Mesodermal cell (in vitro differentiated cells): ENCODE measurements around the gene VPS36.
"Not testable (repeated sequence)": the region's sequence is repeated elsewhere in the genome, so short reads cannot be mapped to it uniquely, and the experiment has no call there.

Source experiments
- H3K27ac ChIP-seq: 2 replicates; pipeline ENCODE4 v1.7.0; 2013; ENCODE audit warnings: mild to moderate bottlenecking, low read depth, low read length, moderate library complexity; ENCODE audit not compliant: severe bottlenecking
- H3K36me3 ChIP-seq: 2 replicates; pipeline ENCODE4 v1.7.1; 2013; ENCODE audit warnings: mild to moderate bottlenecking, low read length, moderate library complexity; ENCODE audit not compliant: control insufficient read depth, insufficient read depth
- H3K4me1 ChIP-seq: one replicate; pipeline ENCODE4 v1.7.1; 2013; ENCODE audit warnings: mild to moderate bottlenecking, low read length; ENCODE audit not compliant: insufficient read depth, control insufficient read depth, poor library complexity, severe bottlenecking
- H3K4me3 ChIP-seq: 2 replicates; pipeline ENCODE4 v1.7.0; 2013; ENCODE audit warnings: low read length, control low read depth, mild to moderate bottlenecking; ENCODE audit not compliant: insufficient read depth, poor library complexity, severe bottlenecking; ENCODE audit errors: extremely low read depth
- H3K9me3 ChIP-seq: 2 replicates; pipeline ENCODE4 v1.7.1; 2013; ENCODE audit warnings: mild to moderate bottlenecking, low read length, moderate library complexity; ENCODE audit not compliant: control insufficient read depth
- WGBS, 2 experiments: methylation state at CpG; one replicate each; pipeline ENCODE4 v1.1.5; 2013; ENCODE audit warnings: missing lambda C conversion rate in 2 of 2; ENCODE audit not compliant: insufficient coverage in 2 of 2; 5-methylcytosine and 5-hydroxymethylcytosine counted together

VPS36 gene

DNA sequence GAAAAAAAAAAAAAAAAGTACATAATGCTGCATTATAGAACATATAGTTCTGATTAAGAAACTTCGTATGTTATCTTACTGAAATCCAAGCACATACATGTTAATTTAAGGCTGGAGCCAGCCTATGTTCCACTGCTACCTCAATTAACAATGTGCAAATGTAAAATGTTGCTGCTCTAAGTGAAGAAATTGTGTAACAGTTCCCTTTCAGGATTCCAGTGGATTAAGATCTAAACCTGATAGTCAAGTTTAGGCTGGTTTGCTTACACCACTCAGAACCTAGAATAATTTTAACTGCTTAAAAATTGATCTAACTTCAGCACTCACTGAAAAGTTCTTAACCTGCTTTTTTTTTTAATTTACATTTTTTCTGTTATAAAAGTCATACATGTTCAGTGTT is 4.2 kb downstream of the VPS36 start:
- no peaks in the 10 kb centered on the region for H3K9me3 ChIP-seq
- H3K4me1 ChIP-seq = peaks cover 5% of the 10 kb centered on the region
- H3K4me3 ChIP-seq = no peak overlapping the region
- no peak overlapping the region for H3K27ac ChIP-seq
- no CpG with 5 or more reads among the region's 1 CpG for WGBS, 2 experiments
- H3K36me3 ChIP-seq = peaks cover 30% of the 10 kb centered on the region

DNA sequence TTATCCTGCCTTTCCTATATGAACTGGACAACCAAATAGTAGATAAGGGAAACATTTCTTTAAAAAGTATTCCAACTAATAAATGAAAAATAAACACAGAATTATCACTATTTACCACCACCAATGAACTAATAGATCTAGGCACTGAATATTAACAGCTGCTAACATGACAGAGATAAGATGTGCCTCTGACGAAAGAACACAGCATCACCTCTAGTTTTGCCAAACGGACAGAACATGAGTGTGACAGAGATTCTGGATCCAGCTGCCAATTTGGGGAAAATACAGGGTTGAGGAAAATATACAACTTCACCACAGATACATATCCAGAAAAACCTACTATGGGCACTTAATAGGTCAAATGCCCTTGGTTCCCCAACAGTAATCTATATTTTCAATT is 18.0 kb downstream of the VPS36 start:
- WGBS, 2 experiments = no CpG with 5 or more reads among the region's 2 CpGs
- Histone ChIP-seq H3K9me3 (no peaks in the 10 kb centered on the region), H3K4me1 (peaks cover 5% of the 10 kb centered on the region), H3K4me3 (no peak overlapping the region), H3K36me3 (peaks cover 51% of the 10 kb centered on the region), H3K27ac (no peak overlapping the region)

DNA sequence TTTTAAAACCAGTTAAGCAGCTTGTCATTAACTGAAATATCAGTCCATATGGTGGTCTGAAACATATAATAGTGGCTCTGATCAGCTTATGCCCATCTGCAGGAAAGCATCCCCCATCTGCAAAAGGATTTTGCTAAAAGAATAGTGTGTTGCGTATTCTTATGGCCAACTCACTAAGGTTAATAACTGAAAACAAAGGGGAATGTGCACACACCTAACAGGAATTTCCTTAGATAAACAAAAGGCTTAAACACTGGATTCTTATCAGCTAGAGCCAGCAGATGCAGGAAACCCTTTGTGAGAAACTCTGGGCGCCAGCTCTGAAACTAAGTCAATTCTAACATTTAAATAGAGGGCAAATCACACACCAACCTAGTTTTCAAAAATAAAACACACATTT is 22.1 kb downstream of the VPS36 start:
- Histone ChIP-seq H3K27ac (peak overlapping the region; percentile 48), H3K4me3 (no peak overlapping the region), H3K9me3 (no peaks in the 10 kb centered on the region), H3K4me1 (peaks cover 5% of the 10 kb centered on the region), H3K36me3 (peaks cover 58% of the 10 kb centered on the region)
- 92% methylated on average over 2 of the region's 2 CpGs; no CpG with 5 or more reads in 1 of the 2 experiments for WGBS, 2 experiments

DNA sequence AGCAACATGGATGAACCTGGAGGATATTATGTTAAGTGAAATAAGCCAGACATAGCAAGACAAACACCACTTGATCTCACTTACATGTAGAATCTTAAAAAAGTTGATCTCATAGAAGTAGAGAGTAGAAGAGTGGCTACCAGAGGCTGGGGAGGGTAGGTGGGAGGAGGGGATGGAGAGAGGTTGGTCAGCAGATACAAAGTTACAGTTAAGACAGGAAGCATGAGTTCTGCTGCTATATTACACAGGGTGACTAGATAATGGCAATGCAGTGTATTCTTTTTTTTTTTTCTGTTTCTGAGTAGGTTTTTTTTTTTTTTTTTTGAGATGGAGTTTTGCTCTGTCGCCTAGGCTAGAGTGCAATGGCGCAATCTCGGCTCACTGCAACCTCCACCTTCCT is 29.2 kb downstream of the VPS36 start:
- Histone ChIP-seq H3K4me1 (no peaks in the 10 kb centered on the region), H3K36me3 (peaks cover 57% of the 10 kb centered on the region), H3K9me3 (no peaks in the 10 kb centered on the region), H3K27ac (no peak overlapping the region), H3K4me3 (no peak overlapping the region)
- WGBS, 2 experiments = no CpG with 5 or more reads among the region's 3 CpGs

DNA sequence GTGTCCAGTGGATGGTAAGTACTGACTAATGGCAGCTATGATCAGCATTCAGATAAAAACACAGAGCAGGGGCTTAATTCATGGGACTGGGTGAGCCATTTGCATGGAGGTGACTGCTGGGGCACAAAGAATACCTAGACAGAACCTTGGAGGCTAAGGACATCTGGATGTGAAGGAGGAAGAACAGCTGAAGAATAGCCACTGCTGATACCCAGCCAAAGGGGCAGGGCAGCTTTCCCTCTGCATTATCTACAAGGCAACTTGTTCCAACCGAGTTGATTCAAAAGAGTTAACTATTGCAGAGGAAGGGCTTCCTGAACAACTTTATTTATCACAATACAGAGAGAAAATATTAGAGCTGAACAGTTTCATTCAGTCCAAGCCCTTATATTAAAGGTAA is 31.4 kb downstream of the VPS36 start:
- Histone ChIP-seq H3K36me3 (peaks cover 58% of the 10 kb centered on the region), H3K4me1 (peaks cover 9% of the 10 kb centered on the region), H3K9me3 (no peaks in the 10 kb centered on the region), H3K4me3 (no peak overlapping the region), H3K27ac (no peak overlapping the region)
- WGBS, 2 experiments = 100% methylated on average over 1 of the region's 1 CpG; no CpG with 5 or more reads in 1 of the 2 experiments

DNA sequence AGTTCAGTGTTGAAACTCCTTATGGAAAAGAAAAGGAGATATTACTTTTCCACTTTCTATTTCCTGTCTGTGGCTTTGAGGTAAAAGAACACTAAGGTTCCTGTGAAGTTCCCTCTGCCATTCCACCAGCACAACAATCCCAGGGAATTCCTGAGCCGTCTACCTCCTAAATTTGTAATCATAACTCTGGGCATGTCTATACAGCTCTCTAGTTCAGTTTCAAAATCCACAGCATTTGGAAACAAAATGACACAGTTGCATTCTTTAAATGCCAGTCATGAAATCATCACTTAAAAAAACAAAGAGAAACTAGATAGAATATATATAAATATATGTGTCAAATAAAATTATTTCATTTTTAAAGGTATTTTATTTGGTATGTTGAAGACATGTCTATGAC is 35.5 kb downstream of the VPS36 start:
- Histone ChIP-seq H3K9me3 (no peaks in the 10 kb centered on the region), H3K4me3 (no peak overlapping the region), H3K4me1 (peaks cover 9% of the 10 kb centered on the region), H3K27ac (no peak overlapping the region), H3K36me3 (peaks cover 47% of the 10 kb centered on the region)
- WGBS, 2 experiments = 100% methylated on average over 1 of the region's 1 CpG; no CpG with 5 or more reads in 1 of the 2 experiments

DNA sequence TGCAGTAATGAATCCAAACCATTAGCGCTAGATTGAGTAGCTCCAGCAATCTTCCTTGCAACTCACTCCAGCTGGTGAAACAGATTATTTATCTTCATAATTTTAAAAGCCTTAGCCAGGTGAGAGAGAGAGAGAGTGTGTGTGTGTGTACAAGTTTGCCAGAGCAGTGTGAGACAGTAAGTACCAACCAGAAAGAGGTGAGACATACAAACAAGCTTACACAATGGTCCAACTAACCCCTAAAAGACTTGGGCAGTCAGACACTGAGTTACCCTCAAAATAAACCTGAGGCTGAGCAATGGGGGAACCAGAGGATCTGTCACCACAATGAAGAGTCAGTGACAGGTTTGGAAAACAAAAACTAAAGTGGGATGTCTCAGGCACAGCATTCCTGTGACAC is 36.4 kb downstream of the VPS36 start:
- H3K27ac ChIP-seq = no peak overlapping the region
- H3K36me3 ChIP-seq = peaks cover 47% of the 10 kb centered on the region
- no CpG with 5 or more reads among the region's 1 CpG for WGBS, 2 experiments

DNA sequence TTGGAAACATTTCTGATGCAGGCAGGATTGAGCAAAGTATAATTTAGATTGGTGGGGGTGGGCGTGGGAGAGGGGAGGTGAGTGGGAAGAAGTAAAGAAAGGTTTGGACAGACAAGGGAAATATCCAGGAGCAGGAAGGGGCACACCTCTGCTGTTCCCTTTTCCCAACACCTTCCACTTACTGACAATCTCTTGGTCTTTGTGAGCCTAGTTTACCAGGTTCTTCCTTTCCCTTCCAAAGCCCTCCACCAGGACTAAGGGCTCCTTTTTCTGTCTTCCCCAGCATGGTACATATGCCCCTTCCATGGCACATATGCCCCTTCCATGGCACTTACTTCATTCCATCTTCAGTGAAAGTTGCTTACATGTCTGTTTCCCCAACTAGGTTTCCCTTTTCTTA is 38.3 kb downstream of the VPS36 start:
- Histone ChIP-seq H3K27ac (no peak overlapping the region), H3K4me3 (no peak overlapping the region), H3K4me1 (peaks cover 9% of the 10 kb centered on the region), H3K9me3 (no peaks in the 10 kb centered on the region), H3K36me3 (peaks cover 32% of the 10 kb centered on the region)
- WGBS, 2 experiments = 60% methylated on average over 1 of the region's 1 CpG; no CpG with 5 or more reads in 1 of the 2 experiments

More for the DNA sequence above, 36.4 kb downstream of the VPS36 start:
- no peak overlapping the region for H3K4me3 ChIP-seq
- H3K4me1 ChIP-seq = peaks cover 9% of the 10 kb centered on the region
- no peaks in the 10 kb centered on the region for H3K9me3 ChIP-seq

DNA sequence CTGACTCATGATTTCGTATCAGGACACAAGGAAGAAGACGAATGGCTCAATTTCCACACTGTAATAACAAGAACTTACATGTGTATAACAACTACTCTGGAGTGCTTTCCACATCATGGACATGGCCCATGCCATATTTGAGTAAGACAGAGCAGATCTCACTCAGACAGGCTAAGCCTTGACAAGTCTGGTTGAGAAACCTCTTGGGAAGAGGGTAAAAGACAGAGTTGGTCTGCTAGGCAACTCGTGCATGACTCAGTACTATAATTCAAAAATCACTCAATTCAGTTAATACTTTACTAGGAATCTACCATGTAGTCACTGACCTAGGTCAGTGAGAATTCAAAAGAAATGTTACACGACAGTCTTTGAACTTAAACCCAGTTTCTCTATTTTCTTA is 38.8 kb downstream of the VPS36 start:
- H3K27ac ChIP-seq = no peak overlapping the region
- H3K36me3 ChIP-seq = peaks cover 32% of the 10 kb centered on the region

DNA sequence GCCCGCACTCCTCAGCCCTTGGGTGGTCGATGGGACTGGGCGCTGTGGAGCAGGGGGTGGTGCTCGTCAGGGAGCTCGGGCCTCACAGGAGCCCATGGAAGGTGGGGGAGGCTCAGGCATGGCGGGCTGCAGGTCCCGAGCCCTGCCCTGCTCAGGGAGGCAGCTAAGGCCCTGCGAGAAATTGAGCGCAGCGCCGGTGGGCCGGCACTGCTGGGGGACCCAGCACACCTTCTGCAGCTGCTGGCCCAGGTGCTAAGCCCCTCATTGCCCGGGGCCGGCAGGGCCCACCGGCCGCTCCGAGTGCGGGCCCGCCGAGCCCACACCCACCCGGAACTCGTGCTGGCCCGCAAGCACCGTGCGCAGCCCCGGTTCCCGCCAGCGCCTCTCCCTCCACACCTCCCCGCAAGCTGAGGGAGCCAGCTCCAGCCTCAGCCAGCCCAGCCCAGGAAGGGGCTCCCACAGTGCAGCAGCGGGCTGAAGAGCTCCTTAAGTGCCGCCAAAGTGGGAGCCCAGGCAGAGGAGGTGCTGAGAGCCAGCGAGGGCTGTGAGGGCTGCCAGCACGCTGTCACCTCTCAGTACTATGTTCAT is 42.3 kb downstream of the VPS36 start:
- 93 to 94% methylated on average over 28 to 31 of the region's 33 CpGs for WGBS, 2 experiments
- not testable (repeated sequence) for H3K27ac ChIP-seq, H3K9me3 ChIP-seq, H3K4me1 ChIP-seq, H3K4me3 ChIP-seq
- peaks cover 17% of the 10 kb centered on the region for H3K36me3 ChIP-seq

More for the DNA sequence above, 38.8 kb downstream of the VPS36 start:
- 100% methylated on average over 3 of the region's 4 CpGs; no CpG with 5 or more reads in 1 of the 2 experiments for whole genome bisulfite sequencing, 2 experiments
- no peak overlapping the region for H3K4me3 ChIP-seq
- H3K4me1 ChIP-seq = peaks cover 9% of the 10 kb centered on the region
- H3K9me3 ChIP-seq = no peaks in the 10 kb centered on the region

DNA sequence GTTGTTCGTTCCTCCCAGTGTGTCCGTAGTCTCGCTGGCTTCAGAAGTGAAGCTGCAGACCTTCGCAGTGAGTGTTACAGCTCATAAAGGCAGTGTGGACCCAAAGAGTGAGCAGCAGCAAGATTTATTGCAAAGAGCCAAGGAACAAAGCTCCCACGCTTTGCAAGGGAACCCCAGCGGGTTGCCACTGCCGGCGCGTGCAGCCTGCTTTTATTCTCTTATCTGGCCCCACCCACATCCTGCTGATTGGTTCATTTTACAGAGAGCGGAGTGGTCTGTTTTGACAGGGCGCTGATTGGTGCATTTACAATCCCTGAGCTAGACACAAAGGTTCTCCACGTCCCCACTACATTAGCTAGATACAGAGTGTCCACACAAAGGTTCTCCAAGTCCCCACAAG is 43.0 kb downstream of the VPS36 start:
- not testable (repeated sequence) for H3K27ac ChIP-seq, H3K9me3 ChIP-seq, H3K4me1 ChIP-seq, H3K4me3 ChIP-seq
- 96 to 97% methylated on average over 11 of the region's 12 CpGs for WGBS, 2 experiments
- peaks cover 14% of the 10 kb centered on the region for H3K36me3 ChIP-seq
